ENCODE measurements around the gene DNM3. TPM values are rescaled to one million over a fixed set of nuclear protein-coding genes. Genes with fewer than 3 reads are reported as not detected.
A peak's percentile ranks its signal among the peaks of the same experiment; 100 is the strongest.

DNM3 gene
- polyA plus RNA-seq, 3 donors, result 0.15 TPM; not detected in 2

DNA sequence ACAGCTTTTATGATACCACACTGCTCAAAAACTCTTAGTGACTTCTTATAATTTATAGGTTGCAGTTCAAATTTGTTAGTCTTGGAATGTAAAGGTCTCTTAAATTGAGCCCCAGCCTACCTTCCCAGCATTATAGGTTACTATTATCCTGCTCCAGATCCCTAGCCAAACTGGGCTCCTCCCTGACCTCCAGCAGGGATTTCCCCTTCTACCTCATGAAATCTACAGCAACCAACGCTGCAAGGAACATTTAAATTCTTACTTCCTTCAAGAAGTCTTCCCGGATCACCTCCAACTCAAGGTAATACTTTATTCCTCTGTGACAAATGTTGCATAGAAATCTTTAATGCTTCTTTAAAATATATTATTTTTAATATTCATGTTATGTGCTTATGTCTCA is 324.1 kb downstream of the DNM3 start:
- Mint-ChIP-seq H3K4me1 (peaks cover 2% of the 10 kb centered on the region), H3K27me3 (ENCODE audit: low read depth in 3 of 3) (no peaks in the 10 kb centered on the region), H3K9me3 (peaks cover 0 to 4% (median 0%) of the 10 kb centered on the region in 7 donors), H3K4me3 (no peak overlapping the region), H3K27ac (peak overlapping the region in 1 of 7 donors; percentile 54), H3K36me3 (no peaks in the 10 kb centered on the region)
- no peaks in the 10 kb centered on the region for H3K36me3 ChIP-seq (replicated peaks in 1 of 2; ENCODE audit: control insufficient read depth in 1 of 2, insufficient read depth in 2 of 2, low read length in 2 of 2)
- no peak overlapping the region for H3K4me3 ChIP-seq (replicated peaks in 1 of 3; ENCODE audit: low read depth in 2 of 3, low read length in 3 of 3)
- no peak for DNase-seq
- no peaks in the 10 kb centered on the region for H3K9me3 ChIP-seq (replicated peaks in 1 of 2; ENCODE audit: control insufficient read depth in 1 of 2, insufficient read depth in 1 of 2, low read length in 2 of 2)
- no CpG with 5 or more reads among the region's 2 CpGs for WGBS (ENCODE audit: insufficient coverage)
- TF ChIP-seq CTCF (IDR thresholded peaks at IDR 0.05), result no peak
- H3K4me1 ChIP-seq (ENCODE audit: control insufficient read depth in 1 of 2, insufficient read depth in 2 of 2, low read length in 2 of 2), result no peaks in the 10 kb centered on the region
- H3K9ac ChIP-seq (ENCODE audit: insufficient read depth, low read length, poor library complexity, severe bottlenecking), result no peak overlapping the region
- no peaks in the 10 kb centered on the region for H3K27me3 ChIP-seq (ENCODE audit: control insufficient read depth in 2 of 2, insufficient read depth in 2 of 2, low read length in 2 of 2)
- H4K20me1 ChIP-seq (ENCODE audit: insufficient read depth, low read length), result no peaks in the 10 kb centered on the region
- H3K27ac ChIP-seq (ENCODE audit: low read depth in 1 of 2, low read length in 2 of 2), result no peak overlapping the region
- no peaks in the 10 kb centered on the region for H3K79me2 ChIP-seq (ENCODE audit: insufficient read depth, low read length)
- intact Hi-C loops (cut with micrococcal nuclease), result no loop called here
- no peak overlapping the region for H3K4me2 ChIP-seq (replicated peaks; ENCODE audit: extremely low read depth, low read length, poor library complexity, severe bottlenecking)
- no peak overlapping the region for H2AFZ ChIP-seq (ENCODE audit: insufficient read depth, low read depth, low read length, poor library complexity, severe bottlenecking)

- Histone ChIP-seq H4K20me1 (ENCODE audit: insufficient read depth, low read length) (no peaks in the 10 kb centered on the region), H3K27ac (ENCODE audit: low read depth in 1 of 2, low read length in 2 of 2) (no peak overlapping the region), H3K27me3 (ENCODE audit: control insufficient read depth in 2 of 2, insufficient read depth in 2 of 2, low read length in 2 of 2) (no peaks in the 10 kb centered on the region), H3K79me2 (ENCODE audit: insufficient read depth, low read length) (no peaks in the 10 kb centered on the region), H3K4me2 (replicated peaks; ENCODE audit: extremely low read depth, low read length, poor library complexity, severe bottlenecking) (no peak overlapping the region), H3K4me1 (ENCODE audit: control insufficient read depth in 1 of 2, insufficient read depth in 2 of 2, low read length in 2 of 2) (no peaks in the 10 kb centered on the region), H3K36me3 (replicated peaks in 1 of 2; ENCODE audit: control insufficient read depth in 1 of 2, insufficient read depth in 2 of 2, low read length in 2 of 2) (no peaks in the 10 kb centered on the region), H2AFZ (ENCODE audit: insufficient read depth, low read depth, low read length, poor library complexity, severe bottlenecking) (no peak overlapping the region), H3K9ac (ENCODE audit: insufficient read depth, low read length, poor library complexity, severe bottlenecking) (no peak overlapping the region), H3K9me3 (replicated peaks in 1 of 2; ENCODE audit: control insufficient read depth in 1 of 2, insufficient read depth in 1 of 2, low read length in 2 of 2) (no peaks in the 10 kb centered on the region), H3K4me3 (replicated peaks in 1 of 3; ENCODE audit: low read depth in 2 of 3, low read length in 3 of 3) (no peak overlapping the region)
- H3K27ac Mint-ChIP-seq, result no peak overlapping the region
- no peak overlapping the region for H3K4me3 Mint-ChIP-seq
- no peak for TF ChIP-seq CTCF (IDR thresholded peaks at IDR 0.05)
- DNase-seq, result no peak
- H3K4me1 Mint-ChIP-seq, result peaks cover 2% of the 10 kb centered on the region
- H3K9me3 Mint-ChIP-seq, result peaks cover 0 to 4% (median 0%) of the 10 kb centered on the region in 7 donors
- WGBS (ENCODE audit: insufficient coverage), result 80% methylated on average over 1 of the region's 4 CpGs
- no peaks in the 10 kb centered on the region for H3K27me3 Mint-ChIP-seq (ENCODE audit: low read depth in 3 of 3)
- intact Hi-C loops (cut with micrococcal nuclease), result no loop called here
- H3K36me3 Mint-ChIP-seq, result no peaks in the 10 kb centered on the region
Observed at GRCh38 chr1:172167796-172168596, 326.7 kb downstream of the DNM3 start.
